ENCODE results near the gene MRPL16. TPM values are rescaled to one million over a fixed set of nuclear protein-coding genes. Genes with fewer than 3 reads are reported as not detected.

Gene MRPL16
- total RNA-seq, 1 donor from 2014 or later = 27.6 TPM

- Mint-ChIP-seq H3K4me1 (ENCODE audit: low read depth) (no peaks in the 10 kb centered on the region), H3K9me3 (ENCODE audit: low read depth) (no peaks in the 10 kb centered on the region), H3K27ac (ENCODE audit: unreplicated experiment) (no peak overlapping the region), H3K4me3 (ENCODE audit: unreplicated experiment) (no peak overlapping the region), H3K36me3 (ENCODE audit: low read depth) (no peaks in the 10 kb centered on the region), H3K27me3 (ENCODE audit: low read depth) (peaks cover 15% of the 10 kb centered on the region)
- DNase-seq (ENCODE audit: low spot score) = no peak
- no peak for TF ChIP-seq CTCF (IDR thresholded peaks at IDR 0.05)
These were observed 30.9 kb upstream of the MRPL16 start for GRCh38 chr11:59841514-59841913.

GRCh38 chr11:59839615-59840014, 29.0 kb upstream of the MRPL16 start:
- no peak for TF ChIP-seq CTCF (IDR thresholded peaks at IDR 0.05)
- no peaks in the 10 kb centered on the region for H3K4me1 Mint-ChIP-seq (ENCODE audit: low read depth)
- no peak overlapping the region for H3K27ac Mint-ChIP-seq (ENCODE audit: unreplicated experiment)
- no peak overlapping the region for H3K4me3 Mint-ChIP-seq (ENCODE audit: unreplicated experiment)
- DNase-seq (ENCODE audit: low spot score) = no peak
- H3K9me3 Mint-ChIP-seq (ENCODE audit: low read depth) = no peaks in the 10 kb centered on the region
- no peaks in the 10 kb centered on the region for H3K36me3 Mint-ChIP-seq (ENCODE audit: low read depth)
- H3K27me3 Mint-ChIP-seq (ENCODE audit: low read depth) = peaks cover 15% of the 10 kb centered on the region

- no peak overlapping the region for H3K27ac Mint-ChIP-seq (ENCODE audit: unreplicated experiment)
- H3K4me3 Mint-ChIP-seq (ENCODE audit: unreplicated experiment) = no peak overlapping the region
- peaks cover 10% of the 10 kb centered on the region for H3K27me3 Mint-ChIP-seq (ENCODE audit: low read depth)
- no peaks in the 10 kb centered on the region for H3K9me3 Mint-ChIP-seq (ENCODE audit: low read depth)
- H3K4me1 Mint-ChIP-seq (ENCODE audit: low read depth) = no peaks in the 10 kb centered on the region
- H3K36me3 Mint-ChIP-seq (ENCODE audit: low read depth) = no peaks in the 10 kb centered on the region
- TF ChIP-seq CTCF (IDR thresholded peaks at IDR 0.05) = no peak
- DNase-seq (ENCODE audit: low spot score) = no peak
These were observed 23.0 kb upstream of the MRPL16 start for GRCh38 chr11:59833602-59834001.

DNA sequence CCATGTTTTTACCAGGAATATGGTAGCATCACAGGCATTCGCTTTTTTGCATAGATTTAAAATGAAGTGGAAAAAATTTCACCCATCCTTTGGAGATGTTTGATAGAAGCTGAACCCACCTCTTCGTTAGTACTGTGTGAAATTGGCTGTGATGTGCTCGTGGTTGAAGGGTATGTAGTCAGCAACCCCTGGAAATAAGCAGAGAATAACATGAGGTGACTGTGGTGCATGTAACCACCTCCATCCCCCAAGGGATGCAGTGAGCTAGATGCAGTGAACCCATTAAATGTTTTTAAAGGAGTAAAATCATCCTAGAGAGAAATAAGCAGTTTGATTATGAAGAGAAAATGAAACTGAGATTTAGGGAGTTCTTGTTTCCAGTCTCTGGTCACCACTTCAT, 18.8 kb upstream of the MRPL16 start:
- no peaks in the 10 kb centered on the region for H3K9me3 Mint-ChIP-seq (ENCODE audit: low read depth)
- H3K27ac Mint-ChIP-seq (ENCODE audit: unreplicated experiment) = no peak overlapping the region
- TF ChIP-seq CTCF (IDR thresholded peaks at IDR 0.05) = no peak
- no peak overlapping the region for H3K4me3 Mint-ChIP-seq (ENCODE audit: unreplicated experiment)
- no peaks in the 10 kb centered on the region for H3K36me3 Mint-ChIP-seq (ENCODE audit: low read depth)
- H3K27me3 Mint-ChIP-seq (ENCODE audit: low read depth) = peaks cover 12% of the 10 kb centered on the region
- no peaks in the 10 kb centered on the region for H3K4me1 Mint-ChIP-seq (ENCODE audit: low read depth)
- DNase-seq (ENCODE audit: low spot score) = no peak

DNA sequence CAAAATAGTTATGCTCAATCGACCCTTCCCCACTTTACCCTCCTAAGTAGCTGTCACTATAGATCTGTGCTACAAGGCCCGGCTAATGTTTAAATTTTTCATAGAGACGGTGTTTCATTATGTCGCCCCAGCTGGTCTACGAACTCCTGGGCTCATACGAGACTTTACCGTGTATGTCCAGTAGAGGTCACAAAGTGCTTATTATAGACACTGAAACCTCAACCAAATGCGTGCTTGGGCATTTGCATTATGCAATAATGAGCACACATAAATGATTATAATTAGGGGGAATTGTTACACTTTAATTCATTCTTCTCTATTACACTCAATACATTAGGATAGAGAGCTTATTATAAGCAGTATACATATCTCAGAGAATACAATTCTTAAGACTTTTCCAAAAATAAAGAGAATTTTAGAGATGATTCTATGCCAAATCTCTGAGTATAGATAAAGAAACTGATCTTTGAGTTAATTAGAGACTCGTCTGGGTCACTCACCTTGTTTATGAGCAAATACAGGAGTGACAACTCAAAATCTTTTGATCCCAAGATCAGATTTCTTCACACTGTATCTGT, 12.5 kb upstream of the MRPL16 start:
- no peak for DNase-seq (ENCODE audit: low spot score)
- peak; percentile 84 for TF ChIP-seq CTCF (IDR thresholded peaks at IDR 0.05)
- no peaks in the 10 kb centered on the region for H3K36me3 Mint-ChIP-seq (ENCODE audit: low read depth)
- peaks cover 9% of the 10 kb centered on the region for H3K4me1 Mint-ChIP-seq (ENCODE audit: low read depth)
- H3K4me3 Mint-ChIP-seq (ENCODE audit: unreplicated experiment) = peak overlapping the region; percentile 43
- peak overlapping the region; percentile 82 for H3K27ac Mint-ChIP-seq (ENCODE audit: unreplicated experiment)
- no peaks in the 10 kb centered on the region for H3K9me3 Mint-ChIP-seq (ENCODE audit: low read depth)
- H3K27me3 Mint-ChIP-seq (ENCODE audit: low read depth) = peaks cover 11% of the 10 kb centered on the region
